SK-MEL-5 (cell line): ENCODE data around the gene PTPRM. TPM values are rescaled to one million over a fixed set of nuclear protein-coding genes. Genes with fewer than 3 reads are reported as not detected.

Experiments used
- DNase-seq: peaks from one replicate; pipeline ENCODE4 v3.0.0-alpha.2; 2016; ENCODE audit warnings: low read depth, low spot score
- in situ Hi-C: cut with HindIII; loops from 2 replicates; pipeline ENCODE4 v1.10.0; 2016; ENCODE audit warnings: low sequenced_read_pairs, high pct_unique_total_duplicates, low pct_unique_long_range_greater_than_20kb
- total RNA-seq: library from RNA; depleted of rRNA; stranded (reverse); fragments of >200 nt; shearing (Covaris generic); gene quantifications from 2 replicates; pipeline ENCODE4 v1.2.3, GENCODE V29; 2014

The PTPRM gene
- total RNA-seq, 1 experiment from 2014 or later, result 43.7 TPM

DNA sequence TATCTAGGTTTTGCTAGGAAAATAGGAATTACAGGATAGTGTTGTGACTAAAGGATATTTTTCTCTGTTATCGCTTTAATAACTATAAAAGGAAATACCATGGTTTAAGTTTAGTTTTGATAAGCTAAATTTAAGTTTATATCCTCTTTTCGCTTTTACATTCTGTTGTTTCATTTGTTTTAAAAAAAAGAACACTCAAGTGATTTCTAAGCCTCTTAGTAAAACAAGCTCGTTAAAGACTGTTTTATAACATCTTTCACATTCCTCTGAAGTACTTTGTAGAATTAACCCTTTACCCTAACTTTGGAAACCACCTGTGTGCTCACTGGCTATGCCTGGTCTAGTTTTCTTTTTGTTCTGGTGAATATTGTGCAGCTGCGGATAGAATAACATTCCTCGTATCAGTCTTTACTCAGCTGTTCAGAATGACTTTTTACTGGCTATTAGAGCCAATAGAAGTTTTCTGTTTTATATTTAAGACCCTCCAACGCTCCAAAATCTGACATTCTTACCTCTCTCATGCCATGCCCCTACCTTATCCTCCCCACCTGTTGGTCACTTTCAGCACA lies 183.1 kb downstream of the PTPRM start:
- in situ Hi-C loops, result no loop called here
- DNase-seq, result no peak

DNA sequence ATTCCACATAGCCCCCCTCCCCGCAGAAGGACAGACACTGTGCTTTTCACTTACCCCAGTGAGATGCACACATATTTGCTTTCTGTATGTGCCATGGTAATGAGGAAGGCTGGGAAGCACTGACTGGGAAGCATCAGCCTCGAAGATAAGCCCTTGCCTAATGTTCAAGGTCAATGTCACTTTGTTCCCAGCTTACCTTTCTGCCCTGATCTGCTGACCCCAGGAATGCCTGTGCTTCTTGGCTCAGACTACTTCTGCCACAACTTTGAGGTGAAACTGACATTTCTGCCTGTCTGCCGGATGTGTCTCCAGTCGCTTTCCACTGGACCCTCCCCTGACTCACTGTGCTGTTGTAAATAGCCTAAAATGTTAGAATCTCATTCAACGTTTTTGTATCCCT lies 183.8 kb downstream of the PTPRM start:
- in situ Hi-C loops, result no loop called here
- no peak for DNase-seq

GRCh38 chr18:7754258-7754657 lies 187.1 kb downstream of the PTPRM start:
- no peak for DNase-seq
- in situ Hi-C loops, result no loop called here

GRCh38 chr18:7754725-7755181 lies 187.6 kb downstream of the PTPRM start:
- in situ Hi-C loops, result no loop called here
- no peak for DNase-seq

- in situ Hi-C loops, result no loop called here
- DNase-seq, result peak; percentile 14
These were observed 188.8 kb downstream of the PTPRM start for GRCh38 chr18:7755753-7756475.

- DNase-seq, result no peak
- in situ Hi-C loops, result no loop called here
These were observed 190.1 kb downstream of the PTPRM start for GRCh38 chr18:7757175-7757574.

GRCh38 chr18:7758764-7759163 lies 191.6 kb downstream of the PTPRM start:
- DNase-seq, result no peak
- in situ Hi-C loops, result no loop called here

DNA sequence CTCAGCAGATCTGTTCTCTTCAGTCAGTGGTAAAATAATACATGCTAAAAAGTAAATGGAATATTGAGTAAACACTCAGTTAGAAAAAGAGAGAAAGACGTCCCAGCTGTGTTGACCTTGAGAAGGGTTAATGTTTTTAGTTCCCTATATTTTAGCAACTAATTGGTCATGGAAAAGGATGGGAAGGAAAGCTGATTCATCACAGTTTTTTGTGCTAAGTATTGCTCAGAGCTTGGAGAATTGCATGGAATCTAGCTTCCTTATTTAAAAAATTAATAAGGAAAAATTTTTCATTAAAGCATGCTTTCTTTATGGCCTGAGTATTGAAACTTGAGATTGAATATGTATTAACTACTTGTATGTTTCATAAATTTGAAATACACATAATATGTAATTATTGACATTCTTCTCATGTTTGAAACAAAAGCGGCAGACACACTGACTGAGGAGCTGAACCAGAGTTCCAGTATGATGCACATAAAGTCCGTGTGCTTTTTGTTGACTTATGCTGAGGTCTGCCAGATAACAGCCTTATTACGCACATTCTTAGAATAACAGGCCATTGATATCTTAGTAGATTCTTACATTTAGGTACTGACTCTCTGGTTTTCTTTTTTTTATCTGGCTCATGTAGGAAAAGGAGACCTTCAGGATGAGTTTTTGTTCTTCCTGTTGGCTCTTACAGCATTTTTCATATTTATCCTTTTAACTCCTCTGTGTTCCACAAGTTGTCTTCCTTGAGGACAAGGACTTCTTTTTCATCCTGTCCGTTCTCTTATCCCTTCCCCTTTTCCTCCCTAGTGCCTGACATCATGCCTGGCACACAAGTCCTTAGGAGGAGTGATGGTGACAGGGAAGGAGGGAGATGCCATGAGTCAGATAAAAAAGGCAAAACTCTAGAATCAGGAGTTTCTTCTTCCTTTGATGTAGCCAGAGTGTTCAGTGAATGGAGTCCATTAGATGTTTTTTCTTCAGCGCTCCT lies 194.1 kb downstream of the PTPRM start:
- DNase-seq, result no peak
- in situ Hi-C loops, result no loop called here

DNA sequence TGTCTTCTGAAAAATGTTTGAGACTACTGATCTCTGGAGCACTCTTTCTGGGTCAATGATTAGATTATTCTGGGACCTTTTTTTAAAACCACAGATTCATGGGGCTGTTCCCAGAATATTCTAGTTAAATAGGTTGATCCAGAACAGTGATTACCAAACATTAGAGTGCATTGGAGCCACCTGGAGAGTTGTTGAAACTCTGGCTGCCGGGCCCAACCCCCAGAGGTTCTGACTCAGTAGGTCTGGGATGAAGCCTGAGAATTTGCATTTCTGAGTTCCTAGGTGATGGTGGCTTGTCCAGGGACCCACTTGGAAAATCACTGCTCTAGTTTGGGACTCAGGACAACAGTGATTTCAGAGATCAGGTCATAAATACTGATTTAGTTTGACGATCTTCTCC lies 197.3 kb downstream of the PTPRM start:
- in situ Hi-C loops, result no loop called here
- no peak for DNase-seq

DNA sequence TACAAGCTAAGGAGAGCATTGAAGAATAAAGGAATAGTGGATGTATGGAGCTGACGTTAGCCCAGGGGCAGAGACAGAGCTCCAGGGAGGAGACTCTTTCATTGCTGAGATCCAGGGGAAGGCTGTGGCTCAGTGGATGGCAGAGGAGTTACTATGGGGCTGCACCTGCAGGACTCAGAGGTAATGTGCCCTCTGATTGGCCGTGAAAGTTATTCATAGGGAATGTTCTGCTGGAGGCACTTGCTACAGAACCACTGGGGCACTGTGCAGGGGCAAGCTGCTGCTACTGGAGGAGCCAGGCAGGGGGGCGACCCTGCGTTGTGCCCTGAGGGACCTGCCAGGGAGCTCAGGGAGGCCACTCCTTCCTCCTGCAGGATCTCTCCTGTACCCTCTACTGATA lies 199.2 kb downstream of the PTPRM start:
- DNase-seq, result no peak
- in situ Hi-C loops, result no loop called here

DNA sequence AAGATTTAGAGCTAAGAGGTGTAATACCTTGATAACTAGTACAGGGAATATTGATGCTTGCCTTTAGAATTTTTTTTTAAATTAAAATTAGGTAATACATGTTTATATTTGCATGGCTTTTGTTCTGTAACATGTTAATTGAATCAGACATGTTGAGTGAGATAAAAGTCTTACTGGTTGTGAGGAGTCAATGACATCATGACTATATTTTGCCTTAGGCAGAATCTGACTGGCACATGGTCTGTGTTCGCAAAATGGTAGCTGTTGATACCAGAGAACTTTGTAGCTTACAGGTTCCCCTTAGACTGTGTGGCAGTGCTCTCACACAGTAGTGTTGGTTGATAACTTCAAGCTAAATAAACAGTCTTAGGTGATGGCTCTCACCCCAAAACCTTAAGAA lies 199.7 kb downstream of the PTPRM start:
- DNase-seq, result no peak
- in situ Hi-C loops, result no loop called here

DNA sequence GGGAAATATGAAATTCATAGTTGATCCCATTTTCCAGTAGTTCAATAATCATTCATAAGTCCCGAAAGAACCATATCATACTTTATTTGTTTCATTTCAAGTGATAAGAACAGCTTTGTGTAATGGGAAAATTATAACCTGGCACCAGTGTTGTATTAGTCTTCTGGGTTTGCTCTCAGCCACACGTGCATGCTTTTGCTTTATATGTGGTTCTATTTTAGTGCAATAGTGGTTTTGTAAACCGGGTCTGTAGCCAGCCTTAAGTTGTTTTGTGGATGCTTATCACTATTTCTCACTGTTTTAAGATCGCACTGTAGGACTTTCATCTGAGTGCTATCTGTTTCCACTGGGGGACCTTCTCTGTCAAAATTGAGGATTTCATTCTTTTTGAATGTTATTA lies 203.8 kb downstream of the PTPRM start:
- DNase-seq, result no peak
- in situ Hi-C loops, result no loop called here

DNA sequence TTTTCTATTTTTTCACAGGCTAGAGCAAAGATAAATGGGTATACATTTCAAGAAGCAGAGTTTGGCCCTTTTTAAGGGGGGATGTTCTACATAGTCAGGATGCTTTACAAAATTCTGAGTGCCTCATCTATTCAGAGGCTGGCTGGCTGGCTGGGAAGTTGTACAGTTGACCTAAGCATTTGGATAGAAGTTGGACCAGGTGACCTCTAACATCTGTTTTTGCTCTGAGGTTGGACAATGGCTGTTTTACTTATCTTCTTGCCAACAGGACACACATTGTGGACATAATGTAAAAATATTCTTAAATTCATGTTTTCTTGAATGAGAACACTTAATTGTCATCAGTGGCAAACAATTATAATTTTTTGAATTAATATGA lies 205.4 kb downstream of the PTPRM start:
- in situ Hi-C loops, result no loop called here
- no peak for DNase-seq

DNA sequence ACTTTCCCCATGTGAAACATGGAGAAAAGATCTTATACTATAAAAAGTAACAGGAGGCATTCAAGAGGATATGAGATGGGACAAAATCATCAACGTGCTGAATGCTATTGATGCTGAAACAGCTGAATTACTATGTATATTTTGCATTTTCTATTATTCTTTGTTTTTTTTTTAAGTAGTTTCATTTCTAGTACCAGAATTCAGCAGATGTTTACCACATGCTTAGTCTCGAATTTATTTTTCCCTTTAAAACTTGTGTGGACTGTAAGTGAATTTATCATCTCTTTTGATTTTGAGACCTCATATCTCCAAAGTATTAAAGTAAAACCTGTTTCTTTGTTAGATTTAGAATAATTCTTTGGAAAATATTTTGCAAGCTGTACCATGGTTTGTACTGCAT lies 205.8 kb downstream of the PTPRM start:
- in situ Hi-C loops, result no loop called here
- no peak for DNase-seq

- no peak for DNase-seq
- in situ Hi-C loops, result no loop called here
These were observed 208.0 kb downstream of the PTPRM start for GRCh38 chr18:7775128-7775527.

DNA sequence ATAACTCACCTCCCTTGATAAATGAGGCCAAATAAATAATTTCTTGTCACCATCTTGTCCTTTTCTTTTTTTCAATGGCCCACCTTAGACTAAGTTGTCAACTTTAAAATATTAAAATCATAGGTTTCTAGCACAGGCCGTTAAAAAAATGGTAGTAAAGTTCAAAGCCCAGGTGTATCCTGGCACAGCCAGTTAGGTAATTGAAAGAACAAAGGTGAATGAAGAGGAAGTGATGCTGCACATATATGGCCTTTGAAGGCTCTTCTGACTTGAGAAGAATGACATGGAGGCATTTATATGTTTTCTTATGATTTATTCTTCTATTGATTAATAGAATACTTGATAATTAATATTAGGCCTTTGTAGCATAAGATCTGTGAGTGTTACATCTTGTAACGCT lies 208.7 kb downstream of the PTPRM start:
- DNase-seq, result no peak
- in situ Hi-C loops, result no loop called here

DNA sequence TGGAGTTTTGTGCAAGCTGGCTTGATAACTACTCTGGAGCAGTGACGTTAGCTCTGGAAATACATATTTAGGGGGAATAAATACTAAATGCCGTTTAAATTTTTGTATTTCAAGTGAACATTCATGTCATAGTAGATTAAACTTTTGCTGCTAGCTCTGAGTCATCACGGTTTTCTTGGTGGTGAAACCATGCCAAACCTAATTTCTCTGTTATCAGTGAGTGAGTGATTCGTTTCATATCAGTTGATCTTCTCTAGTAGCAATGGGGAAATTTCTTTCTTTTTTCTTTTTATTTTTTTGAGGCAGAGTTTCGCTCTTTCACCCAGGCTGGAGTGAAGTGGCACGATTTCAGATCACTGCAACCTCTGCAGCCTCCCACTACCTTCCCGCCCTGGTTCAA lies 211.1 kb downstream of the PTPRM start:
- in situ Hi-C loops, result no loop called here
- no peak for DNase-seq

- in situ Hi-C loops, result no loop called here
- DNase-seq, result no peak
These were observed 212.1 kb downstream of the PTPRM start for GRCh38 chr18:7779211-7779610.
